HepG2 (cell line): ENCODE results near the gene PHACTR3. TPM values are rescaled to one million over a fixed set of nuclear protein-coding genes. Genes with fewer than 3 reads are reported as not detected.

ENCODE experiments used
- ATAC-seq: fragments of 200-7000 bp; cut with Tn5 transposase; 3 replicates; pipeline ENCODE4 v1.9.1; 2020; ENCODE audit warnings: mild to moderate bottlenecking, moderate library complexity
- BruUV-seq: library from RNA; stranded (reverse); fragments of 400-500 nt; replicated peaks from 2 replicates; lab custom pipeline; 2021; lab: Mats Ljungman, UMichigan
- CTCF ChIA-PET: fragments of 300-600 bp; formaldehyde crosslinking; extraction: SDS; loops from one replicate; lab custom pipeline; 2021; ENCODE audit warnings: low total read pairs, inconsistent platforms, low intra/inter-chr PET ratio; lab: Yijun Ruan, JAX
- POLR2A ChIA-PET: fragments of 350-600 bp; sonication (Branson Sonifier 250); formaldehyde crosslinking; loops from one replicate; lab custom pipeline; 2020; ENCODE audit warnings: antibody characterized with exemption, inconsistent platforms; lab: Yijun Ruan, JAX
- DNase-seq: peaks from one replicate; pipeline ENCODE4 v3.0.0-alpha.2; 2015; ENCODE audit warnings: low spot score
- FAIRE-seq: peaks from 3 replicates; lab custom pipeline; 2011; peaks lifted over from hg19 to GRCh38; lab: Jason Lieb, UNC
- H2AFZ ChIP-seq: one replicate; pipeline ENCODE4 v1.6.1; 2011; ENCODE audit warnings: low read length, inconsistent platforms
- H3K27ac ChIP-seq: fragments of 300-600 bp; 3 replicates; pipeline ENCODE4 v1.8.0; 2011; ENCODE audit warnings: mixed run types, mild to moderate bottlenecking, mixed read lengths, low read length, inconsistent platforms; ENCODE audit not compliant: insufficient read depth; ENCODE audit errors: extremely low read length
- H3K27me3 ChIP-seq, 2 experiments: fragments of 200-600 bp in 1 of 2; 2 replicates in 1 of 2; 3 replicates in 1 of 2; pipeline versions ENCODE4 v1.6.0 to v1.8.0; 2011; ENCODE audit warnings: low read length in 2 of 2, mild to moderate bottlenecking in 2 of 2, moderate library complexity in 2 of 2, inconsistent platforms in 1 of 2; ENCODE audit not compliant: insufficient read depth in 2 of 2, control insufficient read depth in 1 of 2
- H3K36me3 ChIP-seq, 2 experiments: fragments of 200-600 bp in 1 of 2; replicated peaks in 1 of 2; 2 replicates in 1 of 2; 3 replicates in 1 of 2; pipeline versions ENCODE4 v1.5.1 to v1.8.0; 2011; ENCODE audit warnings: low read length in 2 of 2, inconsistent platforms in 1 of 2; ENCODE audit not compliant: insufficient read depth in 2 of 2, control insufficient read depth in 1 of 2
- H3K4me1 ChIP-seq: 2 replicates; pipeline ENCODE4 v1.5.1; 2012; ENCODE audit warnings: low read length, inconsistent platforms; ENCODE audit not compliant: insufficient read depth
- H3K4me2 ChIP-seq: 2 replicates; pipeline ENCODE4 v1.6.0; 2011; ENCODE audit warnings: low read depth, low read length, inconsistent platforms
- H3K4me3 ChIP-seq, 3 experiments: fragments of 200-600 bp in 1 of 3; sonication (generic), shearing (Covaris generic) in 1 of 3; replicated peaks in 1 of 3; 2 replicates each; pipeline ENCODE4 v1.5.1; 2011 to 2016; ENCODE audit warnings: low read length in 3 of 3, inconsistent platforms in 2 of 3, low read depth in 2 of 3, mild to moderate bottlenecking in 2 of 3, control low read depth in 1 of 3, mixed read lengths in 1 of 3; ENCODE audit not compliant: insufficient read depth in 1 of 3
- H3K79me2 ChIP-seq: one replicate; pipeline ENCODE4 v1.6.1; 2011; ENCODE audit warnings: low read length, inconsistent platforms; ENCODE audit not compliant: insufficient read depth
- H3K9ac ChIP-seq: 2 replicates; pipeline ENCODE4 v1.6.0; 2011; ENCODE audit warnings: mild to moderate bottlenecking, low read depth, low read length, inconsistent platforms; ENCODE audit not compliant: insufficient read depth
- H3K9me3 ChIP-seq: 2 replicates; pipeline ENCODE4 v1.5.1; 2012; ENCODE audit warnings: mild to moderate bottlenecking, low read length
- H4K20me1 ChIP-seq: 2 replicates; pipeline ENCODE4 v1.6.0; 2011; ENCODE audit warnings: inconsistent platforms, mild to moderate bottlenecking, low read length, moderate library complexity; ENCODE audit not compliant: insufficient read depth
- CREB1 ChIP-seq, 2 experiments: fragments of 450-650 bp in 1 of 2; IDR thresholded peaks; 2 replicates each; pipeline ENCODE4 v1.6.1; 2016 to 2017; ENCODE audit warnings: control low read depth in 1 of 2, mild to moderate bottlenecking in 1 of 2, missing compliant biosample characterization in 1 of 2, missing genetic modification characterization in 1 of 2
- HDAC6 ChIP-seq: fragments of 200-600 bp; sonication (generic); IDR thresholded peaks from 2 replicates; pipeline ENCODE4 v1.7.0; 2017; ENCODE audit warnings: mild to moderate bottlenecking, antibody characterized with exemption, low read length, low read depth
- PAX8 ChIP-seq: sonication (generic); formaldehyde crosslinking; IDR thresholded peaks from 2 replicates; pipeline ENCODE4 v1.8.0; 2022; ENCODE audit warnings: mild to moderate bottlenecking, missing genetic modification reagents, borderline replicate concordance
- SALL1 ChIP-seq: sonication (generic); formaldehyde crosslinking; IDR thresholded peaks from 2 replicates; pipeline ENCODE4 v1.8.0; 2022; ENCODE audit warnings: mild to moderate bottlenecking, missing genetic modification reagents
- WGBS: methylation state at CpG from one replicate; pipeline ENCODE4 v1.1.6; 2017; ENCODE audit warnings: low lambda C conversion rate; 5-methylcytosine and 5-hydroxymethylcytosine counted together
- in situ Hi-C: cut with HindIII; loops from 2 replicates; pipeline ENCODE4 v1.10.0; 2017; ENCODE audit warnings: low pct_unique_long_range_greater_than_20kb; ENCODE audit not compliant: extremely low pct_ligation_motif_present
- intact Hi-C: fragments of 100-400 bp; cut with micrococcal nuclease; formaldehyde crosslinking; loops from one replicate; pipeline ENCODE4 v1.10.0; 2022; ENCODE audit not compliant: unreplicated experiment
- polyA plus RNA-seq, 8 experiments: library from polyadenylated mRNA; depleted of rRNA in 3 of 8; stranded (reverse) in 7 of 8; unstranded in 1 of 8; fragments of >200 nt; fragmentation: Illumina TruSeq in 4 of 8; extraction: Trizol in 4 of 8; gene quantifications; 2 replicates each; pipeline versions ENCODE4 v1.2.1 to v1.2.3, GENCODE V29; 2011 to 2016; ENCODE audit warnings: low read depth in 4 of 8, missing spikeins in 1 of 8, mixed read lengths in 1 of 8; ENCODE audit not compliant: insufficient read depth in 1 of 8
- total RNA-seq, 5 experiments: library from RNA; depleted of rRNA; stranded (reverse); fragments of >200 nt; fragmentation: Illumina TruSeq; extraction: Trizol; gene quantifications; 2 replicates each; pipeline ENCODE4 v1.2.3, GENCODE V29; 2016; ENCODE audit warnings: low read depth in 1 of 5
- TF ChIP-seq, protein P1 (sequence below): sonication (generic); formaldehyde crosslinking; IDR thresholded peaks from 2 replicates; pipeline ENCODE4 v1.5.1; 2020; ENCODE audit warnings: mild to moderate bottlenecking, missing genetic modification reagents
- TF ChIP-seq, protein P2 (sequence below): sonication (generic); formaldehyde crosslinking; IDR thresholded peaks from 2 replicates; pipeline ENCODE4 v1.4.0; 2020; ENCODE audit warnings: mild to moderate bottlenecking, low read depth, missing genetic modification reagents

Gene PHACTR3
- total and polyA plus RNA-seq, 2 of the 13 experiments (the other 11 are each of a cell fraction or from before 2014, with no cell fraction given), result not detected

GRCh38 chr20:59787538-59787890 is 183.2 kb downstream of the PHACTR3 start (continued):
- TF ChIP-seq, protein P1, sequence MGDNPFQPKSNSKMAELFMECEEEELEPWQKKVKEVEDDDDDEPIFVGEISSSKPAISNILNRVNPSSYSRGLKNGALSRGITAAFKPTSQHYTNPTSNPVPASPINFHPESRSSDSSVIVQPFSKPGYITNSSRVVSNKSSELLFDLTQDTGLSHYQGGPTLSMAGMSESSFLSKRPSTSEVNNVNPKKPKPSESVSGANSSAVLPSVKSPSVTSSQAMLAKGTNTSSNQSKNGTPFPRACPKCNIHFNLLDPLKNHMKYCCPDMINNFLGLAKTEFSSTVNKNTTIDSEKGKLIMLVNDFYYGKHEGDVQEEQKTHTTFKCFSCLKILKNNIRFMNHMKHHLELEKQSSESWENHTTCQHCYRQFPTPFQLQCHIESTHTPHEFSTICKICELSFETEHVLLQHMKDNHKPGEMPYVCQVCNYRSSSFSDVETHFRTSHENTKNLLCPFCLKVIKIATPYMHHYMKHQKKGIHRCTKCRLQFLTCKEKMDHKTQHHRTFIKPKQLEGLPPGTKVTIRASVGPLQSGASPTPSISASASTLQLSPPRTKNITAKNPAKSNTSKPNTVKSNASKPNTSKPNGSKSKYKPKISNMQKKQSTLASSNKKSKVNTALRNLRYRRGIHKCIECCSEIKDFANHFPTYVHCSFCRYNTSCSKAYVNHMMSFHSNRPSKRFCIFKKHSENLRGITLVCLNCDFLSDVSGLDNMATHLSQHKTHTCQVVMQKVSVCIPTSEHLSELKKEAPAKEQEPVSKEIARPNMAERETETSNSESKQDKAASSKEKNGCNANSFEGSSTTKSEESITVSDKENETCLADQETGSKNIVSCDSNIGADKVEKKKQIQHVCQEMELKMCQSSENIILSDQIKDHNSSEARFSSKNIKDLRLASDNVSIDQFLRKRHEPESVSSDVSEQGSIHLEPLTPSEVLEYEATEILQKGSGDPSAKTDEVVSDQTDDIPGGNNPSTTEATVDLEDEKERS (CRISPR knock-in tag), result no peak
- TF ChIP-seq SALL1 (CRISPR knock-in tag) (no peak), PAX8 (CRISPR knock-in tag) (no peak)
- TF ChIP-seq, protein P2, sequence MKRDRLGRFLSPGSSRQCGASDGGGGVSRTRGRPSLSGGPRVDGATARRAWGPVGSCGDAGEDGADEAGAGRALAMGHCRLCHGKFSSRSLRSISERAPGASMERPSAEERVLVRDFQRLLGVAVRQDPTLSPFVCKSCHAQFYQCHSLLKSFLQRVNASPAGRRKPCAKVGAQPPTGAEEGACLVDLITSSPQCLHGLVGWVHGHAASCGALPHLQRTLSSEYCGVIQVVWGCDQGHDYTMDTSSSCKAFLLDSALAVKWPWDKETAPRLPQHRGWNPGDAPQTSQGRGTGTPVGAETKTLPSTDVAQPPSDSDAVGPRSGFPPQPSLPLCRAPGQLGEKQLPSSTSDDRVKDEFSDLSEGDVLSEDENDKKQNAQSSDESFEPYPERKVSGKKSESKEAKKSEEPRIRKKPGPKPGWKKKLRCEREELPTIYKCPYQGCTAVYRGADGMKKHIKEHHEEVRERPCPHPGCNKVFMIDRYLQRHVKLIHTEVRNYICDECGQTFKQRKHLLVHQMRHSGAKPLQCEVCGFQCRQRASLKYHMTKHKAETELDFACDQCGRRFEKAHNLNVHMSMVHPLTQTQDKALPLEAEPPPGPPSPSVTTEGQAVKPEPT (CRISPR knock-in tag), result no peak

DNA sequence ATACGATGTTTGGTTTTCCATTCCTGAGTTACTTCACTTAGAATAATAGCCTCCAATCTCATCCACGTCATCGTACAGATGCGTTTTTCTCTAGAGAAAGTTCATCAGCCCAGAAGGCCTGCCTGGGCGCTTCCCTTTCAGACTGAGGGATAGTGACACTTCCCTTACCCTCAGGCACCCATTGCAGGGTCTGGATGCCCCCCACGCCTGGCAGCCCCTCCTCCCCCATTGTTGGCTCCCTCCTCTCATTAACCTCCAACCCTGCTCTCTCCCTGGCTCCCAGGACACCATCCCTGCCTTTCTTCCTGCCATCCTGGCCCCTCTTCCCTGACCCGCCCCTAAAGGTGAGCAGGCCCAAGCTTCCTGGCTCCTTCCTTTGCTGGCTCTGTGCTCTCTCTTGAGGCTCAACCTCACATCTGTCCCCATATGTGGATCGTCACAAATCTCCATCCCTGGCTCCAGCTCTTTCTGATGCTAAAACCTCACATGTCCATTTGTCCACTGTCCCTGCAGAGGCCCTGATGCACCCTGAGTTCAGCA is 183.9 kb downstream of the PHACTR3 start:
- no peak for ATAC-seq
- FAIRE-seq, result no peak
- H4K20me1 ChIP-seq, result peaks cover 3% of the 10 kb centered on the region; the same call in 1 of the 2 replicates
- H3K4me3 ChIP-seq, result no peak overlapping the region
- 0 out of 2 replicates have a peak, but pooled peaks cover 12% of the 10 kb centered on the region for H3K9me3 ChIP-seq
- no peak for TF ChIP-seq HDAC6
- TF ChIP-seq CREB1 (IDR thresholded peaks at IDR 0.05), result peak; percentile 31; the same call in 1 of the 2 replicates
- no peak for TF ChIP-seq CREB1 (CRISPR knock-in tag; IDR thresholded peaks at IDR 0.05)
- H3K79me2 ChIP-seq, result no peaks in the 10 kb centered on the region
- H3K4me1 ChIP-seq, result no peaks in the 10 kb centered on the region
- 3% methylated on average over 8 of the region's 8 CpGs for WGBS
- intact Hi-C loops (no loop called here), in situ Hi-C loops (loop anchor here (5.0 kb wide), 1 partner anchor 59 kb away; no protein-coding TSS in a partner anchor)
- no peak overlapping the region for H2AFZ ChIP-seq
- H3K36me3 ChIP-seq, result no peaks in the 10 kb centered on the region
- ChIA-PET POLR2A (no interaction called here), CTCF (no interaction called here)
- H3K27ac ChIP-seq, result no peak overlapping the region
- no peak overlapping the region for H3K9ac ChIP-seq
- no peak overlapping the region for H3K4me2 ChIP-seq
- no peak for DNase-seq
- no TSS peak for BruUV-seq
- H3K27me3 ChIP-seq, result no peaks in the 10 kb centered on the region
